Tibial nerve (tissue), 4 donors: Measurements from ENCODE around the gene DOP1B.

Source experiments
- EP300 ChIP-seq, 2 donors: sonication (generic); formaldehyde crosslinking; IDR thresholded peaks; one replicate each; pipeline ENCODE4 v1.6.1; 2017; ENCODE audit warnings: antibody characterized with exemption in 2 of 2, mild to moderate bottlenecking in 1 of 2
- POLR2A ChIP-seq, 2 donors: fragments of 450-650 bp; IDR thresholded peaks; one replicate each; pipeline ENCODE4 v1.6.1; 2017; ENCODE audit warnings: antibody characterized with exemption in 2 of 2, mild to moderate bottlenecking in 2 of 2, moderate library complexity in 2 of 2
- TF ChIP-seq, protein P1 (sequence below), 5 experiments: fragments of 200-600 bp in 3 of 5; fragments of 450-650 bp in 2 of 5; sonication (generic) in 3 of 5; IDR thresholded peaks; one replicate each; pipeline ENCODE4 v1.5.1; 2016 to 2019; ENCODE audit warnings: antibody characterized with exemption in 5 of 5, mild to moderate bottlenecking in 3 of 5, moderate library complexity in 2 of 5

- TF ChIP-seq, protein P1, sequence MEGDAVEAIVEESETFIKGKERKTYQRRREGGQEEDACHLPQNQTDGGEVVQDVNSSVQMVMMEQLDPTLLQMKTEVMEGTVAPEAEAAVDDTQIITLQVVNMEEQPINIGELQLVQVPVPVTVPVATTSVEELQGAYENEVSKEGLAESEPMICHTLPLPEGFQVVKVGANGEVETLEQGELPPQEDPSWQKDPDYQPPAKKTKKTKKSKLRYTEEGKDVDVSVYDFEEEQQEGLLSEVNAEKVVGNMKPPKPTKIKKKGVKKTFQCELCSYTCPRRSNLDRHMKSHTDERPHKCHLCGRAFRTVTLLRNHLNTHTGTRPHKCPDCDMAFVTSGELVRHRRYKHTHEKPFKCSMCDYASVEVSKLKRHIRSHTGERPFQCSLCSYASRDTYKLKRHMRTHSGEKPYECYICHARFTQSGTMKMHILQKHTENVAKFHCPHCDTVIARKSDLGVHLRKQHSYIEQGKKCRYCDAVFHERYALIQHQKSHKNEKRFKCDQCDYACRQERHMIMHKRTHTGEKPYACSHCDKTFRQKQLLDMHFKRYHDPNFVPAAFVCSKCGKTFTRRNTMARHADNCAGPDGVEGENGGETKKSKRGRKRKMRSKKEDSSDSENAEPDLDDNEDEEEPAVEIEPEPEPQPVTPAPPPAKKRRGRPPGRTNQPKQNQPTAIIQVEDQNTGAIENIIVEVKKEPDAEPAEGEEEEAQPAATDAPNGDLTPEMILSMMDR (IDR thresholded peaks at IDR 0.05), result no peak
- no peak for TF ChIP-seq POLR2A (IDR thresholded peaks at IDR 0.05)
- no peak for TF ChIP-seq EP300 (IDR thresholded peaks at IDR 0.05)
These were observed 30.4 kb upstream of the DOP1B start for GRCh38 chr21:36126208-36126565.
